Testis (tissue), 3 donors: ENCODE results near the gene SEPTIN8. TPM values are rescaled to one million over a fixed set of nuclear protein-coding genes. Genes with fewer than 3 reads are reported as not detected.

Experiments
- DNase-seq: peaks from one replicate; pipeline ENCODE4 v3.0.0-alpha.2; 2019
- H3K27ac ChIP-seq, 2 donors: fragments of 200-600 bp; sonication (generic); one replicate each; pipeline ENCODE4 v1.5.1; 2019
- H3K27me3 ChIP-seq: fragments of 200-600 bp; sonication (generic); one replicate; pipeline ENCODE4 v1.5.1; 2019
- H3K36me3 ChIP-seq: fragments of 200-600 bp; sonication (generic); one replicate; pipeline ENCODE4 v1.5.1; 2017; ENCODE audit warnings: low read depth; ENCODE audit errors: missing control alignments
- H3K4me1 ChIP-seq: fragments of 200-600 bp; sonication (generic); one replicate; pipeline ENCODE4 v1.5.1; 2019
- H3K4me3 ChIP-seq, 2 donors: fragments of 200-600 bp; sonication (generic); one replicate each; pipeline ENCODE4 v1.5.1; 2017 to 2019
- H3K9me3 ChIP-seq: fragments of 200-600 bp; sonication (generic); one replicate; pipeline ENCODE4 v1.5.1; 2017
- CTCF ChIP-seq, 3 experiments: fragments of 450-650 bp in 2 of 3; fragments of 200-600 bp in 1 of 3; sonication (generic) in 1 of 3; IDR thresholded peaks; one replicate each; pipeline ENCODE4 v1.5.1; 2016 to 2019; ENCODE audit warnings: antibody characterized with exemption in 3 of 3, mild to moderate bottlenecking in 2 of 3, moderate library complexity in 1 of 3
- POLR2A ChIP-seq: fragments of 450-650 bp; IDR thresholded peaks from one replicate; pipeline ENCODE4 v1.6.1; 2017; ENCODE audit warnings: antibody characterized with exemption, mild to moderate bottlenecking, moderate library complexity
- WGBS, 2 donors: methylation state at CpG; one replicate each; pipeline ENCODE4 v1.1.5; 2018; 5-methylcytosine and 5-hydroxymethylcytosine counted together
- intact Hi-C: fragments of 100-400 bp; cut with DNase I; formaldehyde crosslinking; loops from one replicate; pipeline ENCODE4 v1.15.1; 2023; ENCODE audit warnings: low total_unique reads
- polyA plus RNA-seq: library from polyadenylated mRNA; stranded (reverse); fragments of 350-450 nt; fragmentation: Illumina TruSeq; extraction: RNeasy Lipid Tissue Mini Kit (QIAGEN cat#74804); gene quantifications from one replicate; pipeline ENCODE4 v1.2.3, GENCODE V29; 2014; ENCODE audit warnings: low read depth, low replicate concordance; ENCODE audit not compliant: insufficient read depth
- total RNA-seq, 2 donors: library from RNA; depleted of rRNA; stranded (reverse); fragments of >200 nt; gene quantifications; one replicate each; pipeline ENCODE4 v1.2.3, GENCODE V29; 2016

SEPTIN8 gene
- total and polyA plus RNA-seq, 3 donors from 2014 or later, result 12.4 to 16.4 (median 13.9) TPM

DNA sequence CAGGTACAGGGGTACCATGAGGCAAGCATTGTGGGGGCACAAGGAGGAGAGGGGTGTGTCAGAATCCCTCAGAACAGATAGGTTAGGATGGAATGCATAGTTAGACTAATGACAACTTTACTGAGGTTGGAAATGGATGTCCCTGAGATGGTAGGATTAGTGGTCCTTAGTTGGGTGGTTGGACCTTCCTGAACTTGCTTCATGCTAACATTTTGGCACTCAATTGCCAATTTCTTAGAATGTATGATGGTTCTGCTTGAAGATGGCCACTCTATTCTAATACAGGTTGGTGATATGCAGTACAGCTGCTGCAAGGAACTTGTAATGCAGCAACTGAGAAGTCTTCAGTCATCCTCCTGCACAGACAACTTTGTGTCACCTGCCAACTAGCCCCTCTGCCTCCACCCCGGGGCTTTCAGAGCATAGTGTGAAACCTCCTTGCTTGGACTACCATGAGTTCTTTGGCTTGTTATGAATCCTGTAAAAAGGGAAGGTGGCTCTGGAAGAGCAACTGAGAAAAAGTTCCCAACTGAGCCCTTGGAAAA, 24.4 kb downstream of the SEPTIN8 start:
- Histone ChIP-seq H3K36me3 (no peaks in the 10 kb centered on the region), H3K27ac (no peak overlapping the region), H3K4me1 (peaks cover 3% of the 10 kb centered on the region), H3K4me3 (no peak overlapping the region), H3K9me3 (no peaks in the 10 kb centered on the region), H3K27me3 (no peaks in the 10 kb centered on the region)
- intact Hi-C loops, result no loop called here
- WGBS, 2 donors, result 97 to 100% methylated on average over 1 of the region's 1 CpG
- DNase-seq, result no peak
- TF ChIP-seq POLR2A (no peak), CTCF (IDR thresholded peaks at IDR 0.05) (no peak)

DNA sequence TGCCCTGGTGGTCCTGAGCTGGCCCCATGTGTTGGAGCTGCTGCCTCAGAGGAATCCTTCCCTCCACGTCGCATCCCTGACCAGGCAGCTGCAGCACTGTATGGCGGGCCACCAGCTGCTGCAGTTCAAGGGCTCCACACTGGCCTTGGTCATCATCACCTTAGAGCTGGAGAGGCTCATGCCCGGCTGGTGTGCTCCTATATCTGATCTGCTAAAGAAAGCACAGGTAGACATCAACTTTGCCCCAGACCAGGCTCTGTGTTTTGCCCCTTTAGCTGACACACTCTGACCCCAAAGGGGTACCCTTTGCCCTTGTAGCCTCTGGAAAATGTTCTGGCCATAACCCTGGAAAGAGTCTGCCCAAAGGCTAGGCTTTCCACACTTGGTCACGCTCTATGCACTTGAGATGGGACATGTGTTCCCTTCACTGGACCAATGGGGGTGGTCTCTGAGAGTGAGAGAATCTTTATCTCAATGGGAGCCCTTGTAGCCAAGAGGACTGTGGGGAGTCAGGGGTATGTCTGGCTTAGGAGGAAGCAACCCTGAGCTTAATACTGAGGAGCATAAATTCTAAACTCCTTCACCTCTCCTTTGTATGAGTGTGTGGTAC, 25.0 kb downstream of the SEPTIN8 start:
- H3K27ac ChIP-seq, result no peak overlapping the region
- intact Hi-C loops, result no loop called here
- peaks cover 3% of the 10 kb centered on the region for H3K4me1 ChIP-seq
- 76 to 97% methylated on average over 5 of the region's 5 CpGs for WGBS, 2 donors
- H3K9me3 ChIP-seq, result no peaks in the 10 kb centered on the region
- no peaks in the 10 kb centered on the region for H3K36me3 ChIP-seq
- H3K27me3 ChIP-seq, result no peaks in the 10 kb centered on the region
- TF ChIP-seq POLR2A, result no peak
- TF ChIP-seq CTCF (IDR thresholded peaks at IDR 0.05), result no peak
- no peak for DNase-seq
- no peak overlapping the region for H3K4me3 ChIP-seq

GRCh38 chr5:132751444-132751843, 25.6 kb downstream of the SEPTIN8 start:
- no peak overlapping the region for H3K27ac ChIP-seq
- H3K36me3 ChIP-seq, result no peaks in the 10 kb centered on the region
- peak; percentile 92 for DNase-seq
- no peak overlapping the region for H3K4me3 ChIP-seq
- H3K4me1 ChIP-seq, result peaks cover 3% of the 10 kb centered on the region
- no peak for TF ChIP-seq POLR2A
- no peak for TF ChIP-seq CTCF (IDR thresholded peaks at IDR 0.05)
- intact Hi-C loops, result no loop called here
- H3K9me3 ChIP-seq, result no peaks in the 10 kb centered on the region
- no peaks in the 10 kb centered on the region for H3K27me3 ChIP-seq
- 51 to 54% methylated on average over 7 of the region's 7 CpGs for WGBS, 2 donors

GRCh38 chr5:132750471-132751230, 26.4 kb downstream of the SEPTIN8 start:
- peaks cover 3% of the 10 kb centered on the region for H3K4me1 ChIP-seq
- intact Hi-C loops, result no loop called here
- H3K27ac ChIP-seq, result no peak overlapping the region
- H3K36me3 ChIP-seq, result no peaks in the 10 kb centered on the region
- H3K27me3 ChIP-seq, result no peaks in the 10 kb centered on the region
- WGBS, 2 donors, result 83 to 88% methylated on average over 10 of the region's 10 CpGs
- no peak overlapping the region for H3K4me3 ChIP-seq
- DNase-seq, result no peak
- no peaks in the 10 kb centered on the region for H3K9me3 ChIP-seq
- no peak for TF ChIP-seq CTCF (IDR thresholded peaks at IDR 0.05)
- TF ChIP-seq POLR2A, result no peak
